Ovary (tissue), 9 donors: Measurements from ENCODE around the gene MYO1H. TPM values are rescaled to one million over a fixed set of nuclear protein-coding genes. Genes with fewer than 3 reads are reported as not detected.

ENCODE experiments used
- DNase-seq, 5 donors: peaks; one replicate each; pipeline ENCODE4 v3.0.0-alpha.2; 2019 to 2020
- H3K27ac ChIP-seq, 2 donors: fragments of 200-600 bp; one replicate each; pipeline versions ENCODE4 v1.5.1 to v1.8.0; 2019 to 2022
- H3K27me3 ChIP-seq: fragments of 200-600 bp; one replicate; pipeline ENCODE4 v1.8.0; 2022
- H3K36me3 ChIP-seq: fragments of 200-600 bp; sonication (generic); one replicate; pipeline ENCODE4 v1.5.1; 2019
- H3K4me1 ChIP-seq: one replicate; pipeline ENCODE4 v1.8.1; 2013; ENCODE audit warnings: mild to moderate bottlenecking, moderate library complexity; ENCODE audit not compliant: insufficient read depth
- H3K4me3 ChIP-seq: fragments of 200-600 bp; sonication (generic); one replicate; pipeline ENCODE4 v1.5.1; 2017
- H3K9me3 ChIP-seq, 2 donors: fragments of 200-600 bp in 1 of 2; sonication (generic) in 1 of 2; one replicate each; pipeline versions ENCODE4 v1.5.1 to v1.8.1; 2013 to 2019; ENCODE audit warnings: mild to moderate bottlenecking in 1 of 2, moderate library complexity in 1 of 2
- CTCF ChIP-seq, 3 donors: fragments of 450-650 bp in 2 of 3; fragments of 200-600 bp in 1 of 3; IDR thresholded peaks; one replicate each; pipeline versions ENCODE4 v1.5.1 to v1.8.0; 2016 to 2022; ENCODE audit warnings: antibody characterized with exemption in 3 of 3, mild to moderate bottlenecking in 1 of 3
- EP300 ChIP-seq: sonication (generic); formaldehyde crosslinking; IDR thresholded peaks from one replicate; pipeline ENCODE4 v1.6.1; 2017; ENCODE audit warnings: antibody characterized with exemption
- POLR2A ChIP-seq: fragments of 450-650 bp; IDR thresholded peaks from one replicate; pipeline ENCODE4 v1.6.1; 2017; ENCODE audit warnings: antibody characterized with exemption, mild to moderate bottlenecking, moderate library complexity
- WGBS, 3 donors: extraction: QIAGEN DNeasy Blood & Tissue Kit in 1 of 3; methylation state at CpG; one replicate each; pipeline versions ENCODE4 v1.1.5 to v1.1.7; 2013 to 2017; 5-methylcytosine and 5-hydroxymethylcytosine counted together
- intact Hi-C, 4 donors: fragments of 100-400 bp; cut with DNase I; formaldehyde crosslinking; loops; one replicate each; pipeline versions ENCODE4 v1.11.0 to v1.15.1; 2022 to 2023
- polyA plus RNA-seq, 2 donors: library from polyadenylated mRNA; stranded (reverse); fragments of 200-250 nt in 1 of 2; fragments of 350-450 nt in 1 of 2; fragmentation: Illumina TruSeq in 1 of 2; extraction: RNeasy Lipid Tissue Mini Kit (QIAGEN cat#74804) in 1 of 2; gene quantifications; one replicate each; pipeline ENCODE4 v1.2.3, GENCODE V29; 2013 to 2014
- total RNA-seq, 7 donors: library from RNA; depleted of rRNA in 2 of 7; stranded (reverse); fragments of >200 nt in 2 of 7; fragmentation: NEBNext Ultra II Directional in 3 of 7; extraction: Animal tissue kit (Norgen Biotek cat#: 25700) in 3 of 7; gene quantifications; one replicate each; pipeline versions ENCODE4 v1.1.0 to v1.2.4, GENCODE V29; 2016 to 2023
- donor health status: DM: no; HTN: no; CAD: no; lungs with moderate emphysema.
- donor health status: DM: no; HTN: no; CAD: no.
- donor health status: Bipolar disorder and iron deficiency.
- donor health status: DM: yes; HTN: yes; CAD: no.
- donor health status: DM: no; HTN: no; CAD: no.
- donor health status: DM: yes; HTN: yes; CAD: no.

MYO1H gene
- total and polyA plus RNA-seq, 9 donors: 0.12 to 0.34 (median 0.12) TPM; not detected in 6

GRCh38 chr12:109488051-109488665 is 140.5 kb downstream of the MYO1H start:
- intact Hi-C loops: no loop called here

GRCh38 chr12:109489016-109489954 is 141.6 kb downstream of the MYO1H start:
- Histone ChIP-seq H3K4me3 (no peak overlapping the region), H3K27ac (no peak overlapping the region), H3K27me3 (no peaks in the 10 kb centered on the region), H3K9me3 (no peaks in the 10 kb centered on the region), H3K4me1 (no peaks in the 10 kb centered on the region), H3K36me3 (no peaks in the 10 kb centered on the region)
- TF ChIP-seq POLR2A: no peak
- TF ChIP-seq EP300: no peak
- intact Hi-C loops: no loop called here
- no peak for DNase-seq
- 93% methylated on average over 14 of the region's 14 CpGs for WGBS, 3 donors

More at GRCh38 chr12:109488051-109488665, 140.5 kb downstream of the MYO1H start:
- no peaks in the 10 kb centered on the region for H3K9me3 ChIP-seq
- TF ChIP-seq POLR2A: no peak
- TF ChIP-seq EP300: no peak
- no peak for TF ChIP-seq CTCF (IDR thresholded peaks at IDR 0.05)
- H3K4me3 ChIP-seq: no peak overlapping the region
- H3K27me3 ChIP-seq: no peaks in the 10 kb centered on the region
- no peaks in the 10 kb centered on the region for H3K36me3 ChIP-seq
- H3K27ac ChIP-seq: no peak overlapping the region
- WGBS, 3 donors: 78 to 88% (median 85%) methylated on average over 7 of the region's 7 CpGs
- no peak for DNase-seq
- H3K4me1 ChIP-seq: no peaks in the 10 kb centered on the region

- WGBS, 3 donors: 71 to 88% (median 85%) methylated on average over 1 of the region's 1 CpG
- no peaks in the 10 kb centered on the region for H3K4me1 ChIP-seq
- no peaks in the 10 kb centered on the region for H3K36me3 ChIP-seq
- intact Hi-C loops: loop anchor here in 1 of 4 donors (10.0 kb wide), 1 partner anchor 55 kb away; no protein-coding TSS in a partner anchor
- no peak overlapping the region for H3K27ac ChIP-seq
- H3K4me3 ChIP-seq: no peak overlapping the region
- TF ChIP-seq POLR2A (no peak), EP300 (no peak), CTCF (IDR thresholded peaks at IDR 0.05) (no peak)
- no peak for DNase-seq
- H3K9me3 ChIP-seq: no peaks in the 10 kb centered on the region
- H3K27me3 ChIP-seq: no peaks in the 10 kb centered on the region
Measured at GRCh38 chr12:109489955-109490565, 142.4 kb downstream of the MYO1H start.

- DNase-seq: no peak
- H3K27me3 ChIP-seq: no peaks in the 10 kb centered on the region
- intact Hi-C loops: loop anchor here in 1 of 4 donors (10.0 kb wide), 1 partner anchor 57 kb away; no protein-coding TSS in a partner anchor
- WGBS, 3 donors: 90 to 93% (median 93%) methylated on average over 4 of the region's 4 CpGs
- H3K27ac ChIP-seq: no peak overlapping the region
- TF ChIP-seq CTCF (IDR thresholded peaks at IDR 0.05) (no peak), EP300 (no peak), POLR2A (no peak)
- no peaks in the 10 kb centered on the region for H3K9me3 ChIP-seq
- H3K4me1 ChIP-seq: no peaks in the 10 kb centered on the region
- no peak overlapping the region for H3K4me3 ChIP-seq
- H3K36me3 ChIP-seq: no peaks in the 10 kb centered on the region
Measured at GRCh38 chr12:109491671-109492070, 144.0 kb downstream of the MYO1H start.
